ENCODE data around the gene FAM171A2.

FAM171A2 gene

DNA sequence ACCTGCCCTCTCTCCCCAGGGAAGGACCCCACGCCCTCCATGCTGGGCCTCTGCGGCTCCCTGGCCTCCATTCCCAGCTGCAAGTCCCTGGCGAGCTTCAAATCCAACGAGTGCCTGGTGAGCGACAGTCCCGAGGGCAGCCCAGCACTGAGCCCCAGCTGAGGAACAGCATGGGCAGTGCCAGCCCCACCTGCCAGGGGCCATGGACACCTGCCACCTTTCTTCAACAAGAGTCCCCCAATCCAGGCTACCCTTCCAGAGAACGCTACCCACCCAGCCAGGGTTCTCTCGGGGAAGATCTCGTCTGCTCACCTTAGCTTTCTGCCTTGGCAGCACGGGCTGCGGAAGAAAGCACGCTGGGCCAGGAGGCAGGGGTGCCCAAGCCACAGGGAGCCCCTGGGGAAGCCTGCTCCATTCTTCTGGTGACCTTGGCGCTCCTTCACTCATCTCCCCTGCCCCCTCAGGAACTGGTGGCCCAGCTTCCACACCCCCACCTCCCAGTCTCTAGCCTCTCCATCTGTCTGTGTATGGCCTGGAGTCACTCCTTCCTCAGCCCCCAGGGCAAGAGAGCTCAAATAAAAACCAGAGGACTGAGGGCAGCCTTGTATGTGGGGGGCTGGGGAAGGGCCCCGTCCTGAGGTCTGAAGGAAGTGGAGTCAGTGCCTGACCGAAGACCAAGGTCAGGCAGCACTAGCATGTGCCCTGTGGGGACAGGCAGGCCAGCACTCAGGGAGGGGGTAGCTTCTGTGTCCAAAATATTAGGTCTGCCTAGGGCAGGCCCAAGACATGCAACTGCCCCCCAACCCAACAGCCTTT is 45.4 kb downstream of the FAM171A2 start:
- no peak for DNase-seq

DNA sequence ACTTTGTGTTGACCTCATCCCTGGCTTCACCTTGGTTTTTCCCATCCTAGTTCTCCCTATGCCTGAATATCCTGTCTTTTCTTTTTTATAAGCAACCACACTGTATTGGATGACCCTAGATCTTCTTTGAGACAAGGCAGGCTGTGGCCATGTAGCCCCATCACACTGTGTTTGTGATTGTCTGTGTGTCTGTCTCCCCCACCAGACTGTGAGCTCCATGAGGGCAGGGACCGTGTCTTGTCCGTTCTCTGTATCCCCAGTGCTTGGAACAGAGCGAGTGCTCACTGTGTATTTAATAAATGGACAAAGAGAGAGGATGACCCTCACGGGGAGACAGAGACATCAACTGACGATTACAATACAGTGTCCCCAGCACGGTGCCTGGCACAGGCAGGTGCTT is 46.1 kb downstream of the FAM171A2 start:
- no peak for DNase-seq

DNA sequence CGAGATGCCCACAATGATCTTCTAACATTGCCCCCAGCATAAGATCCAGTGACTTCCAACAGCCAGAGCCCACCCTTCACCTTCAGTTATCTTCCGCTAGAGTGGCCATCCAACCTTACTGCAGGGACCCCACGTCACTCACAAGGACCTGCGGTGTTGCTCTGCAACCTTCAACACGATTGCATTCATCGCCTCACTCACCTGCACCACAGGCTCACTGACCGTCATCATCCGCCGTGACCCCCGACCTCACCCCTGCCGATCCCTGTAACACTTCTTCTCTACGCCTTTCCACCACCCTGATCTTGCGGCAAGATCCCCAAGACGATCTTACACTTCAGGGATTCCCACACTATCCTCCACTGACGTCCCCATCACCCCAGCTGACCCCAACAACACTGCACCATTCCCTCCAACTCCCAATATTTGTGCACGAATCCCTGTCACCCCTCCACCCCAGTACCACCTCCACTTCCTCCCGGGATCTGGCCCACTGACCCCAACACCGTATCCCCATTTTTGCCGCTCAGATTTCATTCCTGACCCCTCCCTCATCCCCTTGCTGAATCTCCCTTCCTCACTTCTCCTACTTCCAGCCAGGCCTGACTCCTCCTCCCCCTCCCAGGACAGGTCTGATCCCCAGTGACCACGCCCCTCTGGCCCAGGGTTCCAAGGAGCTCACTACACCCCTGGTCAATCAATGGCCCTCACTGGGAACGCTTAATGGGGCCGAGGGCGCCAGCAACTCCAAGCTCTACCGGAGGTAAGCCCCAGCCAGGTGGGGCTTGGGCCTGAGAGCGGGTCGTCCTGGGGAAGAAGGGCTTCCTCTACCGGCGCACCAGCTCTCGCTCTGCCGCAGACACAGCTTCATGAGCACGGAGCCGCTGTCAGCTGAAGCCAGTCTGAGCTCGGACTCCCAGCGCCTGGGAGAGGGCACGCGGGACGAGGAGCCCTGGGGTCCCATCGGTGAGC is 47.6 kb downstream of the FAM171A2 start:
- no peak for DNase-seq

DNA sequence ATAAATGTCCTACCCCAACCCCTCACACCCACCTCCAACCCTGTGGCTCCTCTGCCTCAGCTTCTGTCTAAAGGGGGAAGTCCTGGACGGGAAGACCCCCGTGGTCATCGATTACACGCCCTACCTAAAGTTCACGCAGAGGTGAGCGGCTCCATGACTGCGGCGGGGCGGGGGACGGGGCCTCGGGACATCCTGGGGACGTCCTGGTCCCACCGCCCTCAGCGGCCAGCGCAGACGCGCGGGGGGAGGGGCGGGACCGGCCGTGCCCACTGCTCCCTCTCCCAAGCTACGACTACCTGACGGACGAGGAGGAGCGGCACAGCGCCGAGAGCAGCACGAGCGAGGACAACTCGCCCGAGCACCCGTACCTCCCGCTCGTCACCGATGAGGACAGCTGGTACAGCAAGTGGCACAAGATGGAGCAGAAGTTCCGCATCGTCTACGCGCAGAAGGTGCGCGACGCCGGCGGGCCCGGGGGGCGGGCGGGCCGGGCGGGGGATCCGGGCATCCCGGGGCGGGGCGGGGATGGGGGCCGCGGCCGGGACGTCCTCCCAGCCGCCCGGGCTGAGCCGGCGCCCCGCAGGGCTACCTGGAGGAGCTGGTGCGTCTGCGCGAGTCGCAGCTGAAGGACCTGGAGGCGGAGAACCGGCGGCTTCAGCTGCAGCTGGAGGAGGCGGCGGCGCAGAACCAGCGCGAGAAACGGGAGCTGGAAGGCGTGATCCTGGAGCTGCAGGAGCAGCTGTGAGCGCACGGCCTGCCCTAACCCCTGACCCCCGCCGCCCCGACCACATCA is 48.6 kb downstream of the FAM171A2 start:
- DNase-seq, result no peak

DNA sequence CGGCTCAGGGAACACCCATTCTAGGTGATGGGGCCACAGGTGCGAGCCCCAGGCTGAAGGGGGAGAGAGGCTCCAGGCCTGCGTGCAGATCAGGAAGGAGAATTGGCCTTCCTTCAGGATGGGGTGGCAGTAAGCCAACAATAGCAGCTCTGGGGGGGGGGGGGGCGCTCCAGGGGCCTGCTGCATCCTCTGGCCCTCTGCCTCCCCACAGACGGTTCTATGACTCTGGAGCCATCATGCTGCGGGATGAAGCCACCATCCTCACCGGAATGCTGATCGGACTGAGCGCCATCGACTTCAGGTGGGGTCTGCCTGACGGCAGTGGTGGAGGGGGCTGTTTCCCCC is 49.2 kb downstream of the FAM171A2 start:
- DNase-seq, result no peak

DNA sequence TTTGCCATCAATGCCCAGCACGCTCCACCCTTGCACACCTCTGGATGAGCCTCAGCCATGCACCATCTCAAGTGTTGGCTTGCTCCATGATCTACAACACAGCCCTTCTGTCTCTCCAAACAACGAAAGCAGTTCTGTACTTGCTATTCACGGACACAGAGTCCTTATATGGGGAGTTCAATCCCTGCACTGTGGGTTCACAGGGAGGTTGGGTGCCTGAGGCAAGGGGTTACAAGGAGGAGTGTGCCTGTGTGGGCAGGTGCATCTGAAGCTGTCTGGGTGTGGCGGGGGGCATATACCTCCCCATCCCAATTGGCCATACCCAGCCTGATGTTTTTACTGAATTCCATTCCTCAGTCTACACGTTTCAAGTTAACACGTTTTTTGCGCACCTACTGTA is 49.6 kb downstream of the FAM171A2 start:
- no peak for DNase-seq

DNA sequence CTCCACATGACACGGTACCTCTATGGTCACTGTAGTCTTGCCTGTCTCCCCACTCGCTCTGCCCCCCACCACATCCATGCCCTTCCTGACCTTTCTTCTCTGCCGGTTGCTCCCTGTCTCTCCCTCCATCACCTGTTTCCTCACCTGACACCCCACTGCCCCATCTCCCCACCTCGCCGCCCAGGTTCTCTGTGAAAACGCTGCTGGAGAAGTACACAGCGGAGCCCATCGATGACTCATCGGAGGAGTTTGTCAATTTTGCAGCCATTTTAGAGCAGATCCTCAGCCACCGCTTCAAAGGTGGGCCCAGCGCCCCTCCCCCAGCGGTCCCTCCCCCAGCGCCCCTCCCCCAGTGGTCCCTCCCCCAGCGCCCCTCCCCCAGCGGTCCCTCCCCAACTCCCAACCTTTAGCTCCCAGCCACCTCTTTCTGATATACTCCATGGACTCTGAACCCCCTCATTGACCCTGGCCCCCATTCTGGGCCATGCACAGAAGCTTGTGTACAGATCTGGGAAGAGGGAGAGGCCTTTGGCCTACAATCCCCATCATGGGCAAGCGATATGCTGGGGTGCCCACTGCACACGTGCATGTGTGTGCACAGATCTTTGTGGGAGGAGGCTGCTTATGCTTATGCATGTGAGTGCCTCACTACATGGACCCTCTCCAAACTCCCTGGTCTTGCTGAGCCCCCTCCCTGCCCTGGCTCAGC is 51.1 kb downstream of the FAM171A2 start:
- no peak for DNase-seq

DNA sequence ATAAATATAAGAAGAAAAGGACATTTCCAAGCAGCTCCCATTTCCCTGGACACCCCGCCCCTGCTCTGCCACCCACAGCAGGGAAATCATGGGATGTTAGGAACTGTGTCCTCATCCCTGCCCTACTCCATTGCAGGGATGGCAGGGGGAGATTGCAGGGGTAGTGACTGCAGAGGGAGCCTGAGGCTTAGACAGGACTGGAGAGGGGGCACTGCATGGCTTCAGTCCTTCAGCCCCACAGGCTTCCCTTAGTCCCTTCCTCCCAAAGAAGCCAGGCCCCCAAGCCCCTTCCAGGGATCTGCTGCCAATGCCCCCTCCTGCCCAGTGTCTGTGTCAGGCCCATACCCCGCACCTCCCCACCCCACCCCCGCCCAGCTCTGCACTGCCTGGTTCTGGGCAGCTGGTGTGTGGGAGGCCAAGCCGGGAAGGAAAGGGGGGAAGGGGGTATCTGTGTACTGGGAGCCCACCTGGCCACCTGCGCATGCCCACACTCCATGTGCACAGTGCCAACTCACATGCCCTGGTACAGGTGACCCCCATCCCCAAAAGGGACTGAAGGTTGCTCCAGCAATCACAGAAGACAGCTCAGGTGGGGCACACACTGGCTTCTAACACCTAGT is 52.0 kb downstream of the FAM171A2 start:
- DNase-seq, result no peak

DNA sequence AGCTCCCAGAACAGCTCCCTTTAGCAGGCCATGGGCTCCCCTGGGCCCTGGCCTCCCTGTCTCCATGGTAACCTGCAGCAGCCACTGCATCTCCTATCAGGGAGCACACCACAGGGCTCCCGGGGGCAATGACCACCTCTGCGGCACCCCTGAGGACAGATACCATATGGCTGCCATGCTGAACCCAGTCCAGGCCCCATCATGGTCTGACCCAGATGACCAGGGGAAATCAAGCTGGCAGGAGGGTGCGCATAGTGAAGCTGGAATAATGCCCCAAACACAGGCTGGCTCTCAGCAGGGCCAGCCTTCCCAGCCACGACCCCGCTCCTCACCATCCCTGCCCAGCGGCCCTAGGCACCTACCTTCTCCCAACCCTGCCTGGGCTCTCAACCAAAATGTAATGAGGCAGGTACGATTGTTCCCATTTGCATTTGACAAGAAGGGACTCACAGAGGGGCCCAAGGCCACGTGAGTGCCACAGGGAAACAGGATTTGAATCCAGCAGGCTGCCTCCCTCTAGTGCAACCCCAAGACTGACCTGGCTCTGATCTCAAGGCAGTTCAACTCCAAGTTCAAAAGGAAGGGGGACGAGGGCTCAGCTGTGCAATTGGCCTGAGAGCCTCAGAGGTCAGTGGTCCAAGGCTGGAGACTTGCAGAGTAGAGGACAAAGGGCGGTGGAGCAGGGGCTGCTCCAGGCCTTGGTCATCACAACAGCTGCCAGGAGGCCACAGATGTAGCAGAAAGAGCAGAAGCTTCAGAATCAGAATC is 52.9 kb downstream of the FAM171A2 start:
- DNase-seq, result no peak

DNA sequence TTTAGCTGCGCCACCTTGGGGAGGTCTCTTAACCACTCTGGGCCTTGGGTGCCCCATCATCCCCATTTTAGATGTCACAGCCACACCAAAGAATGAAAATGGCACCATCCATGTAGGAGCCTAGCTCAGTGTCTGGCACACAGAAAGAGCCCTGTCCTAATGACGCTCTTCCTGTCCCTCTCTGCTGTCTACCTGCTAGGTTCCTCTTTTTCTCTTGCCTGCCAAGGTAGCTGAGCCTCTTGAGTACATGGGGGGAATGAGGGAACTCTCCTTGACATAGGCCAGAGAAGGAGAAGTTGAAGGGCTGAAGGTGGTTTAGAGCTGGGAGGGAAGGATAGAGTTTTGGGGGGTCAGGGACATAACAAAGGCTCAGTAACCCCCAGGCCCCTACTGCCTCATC is 53.5 kb downstream of the FAM171A2 start:
- DNase-seq, result no peak

DNA sequence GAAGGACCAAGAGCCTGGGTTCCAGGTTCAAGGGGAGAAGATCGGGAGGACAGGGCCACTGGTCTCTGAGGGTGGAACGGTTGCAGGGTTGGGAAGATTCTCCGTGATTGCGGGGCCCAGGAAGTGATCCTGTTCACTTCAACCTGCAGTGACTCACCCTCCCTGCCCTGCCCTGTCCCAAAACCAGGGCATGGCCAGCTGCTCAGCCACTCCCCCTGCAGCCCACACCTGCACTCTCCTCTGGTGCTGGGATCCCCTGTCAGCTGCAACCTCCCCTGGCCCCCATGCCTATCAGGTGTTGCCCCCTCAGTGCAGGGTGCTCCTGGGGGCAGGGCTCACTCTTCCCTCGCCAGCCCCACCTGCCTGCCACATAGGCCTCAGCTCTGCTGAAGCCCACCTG is 54.2 kb downstream of the FAM171A2 start:
- DNase-seq, result no peak

DNA sequence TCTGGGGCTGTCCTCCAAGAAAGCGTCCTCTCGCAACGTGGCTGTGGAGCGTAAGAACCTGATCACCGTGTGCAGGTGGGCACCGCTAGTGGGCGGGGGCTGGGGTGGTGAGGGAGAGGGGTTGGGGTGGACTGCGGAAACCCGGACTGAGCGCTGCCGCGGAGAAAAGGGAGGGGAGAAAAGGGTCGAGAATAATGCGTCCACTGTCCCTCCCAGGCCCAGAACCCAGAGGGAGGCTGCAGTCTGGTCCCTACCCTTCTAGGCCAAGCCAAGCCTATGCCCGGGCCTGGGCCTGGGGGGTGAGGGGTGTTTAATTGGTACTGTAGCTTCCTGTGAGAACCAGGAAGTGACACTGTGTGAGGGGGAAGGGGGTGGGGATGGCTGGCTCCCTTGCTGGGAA is 54.8 kb downstream of the FAM171A2 start:
- DNase-seq, result no peak

DNA sequence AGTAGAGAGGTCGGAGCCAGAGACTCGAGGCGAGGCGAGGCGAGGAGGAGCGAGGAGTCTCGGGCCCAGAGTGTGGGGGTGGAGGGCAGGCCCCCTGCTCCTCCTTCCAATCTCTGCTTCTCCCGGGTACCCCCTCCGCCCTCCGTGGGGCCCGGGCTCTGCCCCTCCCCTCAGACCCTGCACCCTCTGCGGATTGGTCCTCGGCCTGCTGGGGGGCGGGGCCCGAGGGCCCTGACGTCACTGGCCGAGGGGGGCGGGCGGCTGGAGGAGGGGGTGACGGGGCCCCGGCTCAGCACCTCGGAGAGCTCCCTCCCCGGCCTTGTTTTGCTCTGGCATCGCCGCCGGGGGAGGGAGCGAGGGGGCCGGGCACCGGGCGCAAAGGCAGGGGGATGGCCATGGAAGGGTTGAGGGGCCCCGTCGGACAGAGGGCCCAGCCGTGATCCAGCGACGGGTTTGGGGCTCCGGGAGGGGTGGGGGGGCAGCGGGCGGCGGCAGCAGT is 55.3 kb downstream of the FAM171A2 start, which contains the start of gene RUNDC3A:
TSS of gene RUNDC3A (plus strand) at position 282 of the 499 bp plus-strand sequence. CDS start 232 bp downstream, outside the sequence.
- peak; percentile 77 for DNase-seq

DNA sequence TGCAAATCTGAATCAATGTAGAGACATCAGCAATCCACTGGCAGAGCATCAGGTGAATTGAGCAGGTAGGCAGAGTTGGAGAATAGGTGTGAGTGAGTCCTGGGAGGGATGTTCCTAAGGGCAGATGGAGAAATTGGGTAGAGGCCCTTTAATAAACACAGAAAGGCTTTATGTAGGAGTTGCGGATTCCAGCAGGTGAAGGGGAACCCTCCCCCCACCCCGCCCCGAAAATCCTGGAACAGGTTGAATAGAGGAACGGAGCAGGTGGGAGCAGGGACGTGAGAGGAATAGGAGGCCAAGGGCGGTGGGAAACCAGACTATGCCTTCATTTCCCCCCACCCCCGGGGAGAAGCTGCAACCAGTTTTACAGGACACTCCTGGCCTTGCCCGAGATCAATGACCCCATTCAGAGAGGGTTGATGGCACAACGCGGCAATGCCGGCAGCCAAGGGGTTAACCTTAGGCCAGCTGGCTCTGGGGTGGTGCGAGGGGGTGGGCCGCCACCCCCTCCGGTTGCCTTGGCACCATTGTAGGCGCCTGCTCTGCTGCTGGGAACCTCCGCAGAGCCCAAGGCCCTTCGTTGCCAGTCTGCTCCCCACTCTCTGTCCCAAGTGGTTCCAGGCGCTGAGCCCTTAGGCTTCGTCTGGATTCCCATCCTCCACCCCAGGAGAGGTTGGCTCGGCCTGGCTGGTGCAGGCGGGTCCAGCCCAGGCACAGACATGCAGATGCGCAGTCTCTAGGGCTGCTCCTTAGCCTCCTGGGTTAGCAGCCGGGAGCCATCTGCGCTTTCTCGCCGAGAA is 56.1 kb downstream of the FAM171A2 start:
- DNase-seq, result peak; percentile 13

DNA sequence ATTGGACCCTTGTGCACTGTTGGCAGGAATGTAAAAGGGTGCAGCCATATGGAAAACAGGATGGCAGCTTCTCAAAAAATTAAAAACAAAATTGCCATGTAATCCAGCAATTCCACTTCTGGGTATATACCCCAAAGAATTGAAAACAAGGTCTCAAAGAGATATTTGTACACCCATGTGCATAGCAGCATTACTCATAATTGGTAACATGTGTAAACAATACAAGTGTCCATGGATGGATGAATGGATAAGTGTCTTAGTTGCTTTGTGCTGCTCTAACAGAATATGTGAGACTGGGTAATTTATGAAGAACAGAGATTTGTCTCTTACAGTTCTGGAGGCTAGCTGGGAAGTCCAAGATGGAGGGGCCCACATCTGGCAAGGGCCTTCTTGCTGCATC is 59.0 kb downstream of the FAM171A2 start:
- no peak for DNase-seq
